Measurements from ENCODE around the gene ZNF681.

- TF ChIP-seq CTCF (IDR thresholded peaks at IDR 0.05) (no peak), POLR2A (IDR thresholded peaks at IDR 0.05) (no peak), POLR2AphosphoS5 (IDR thresholded peaks at IDR 0.05) (no peak), EP300 (IDR thresholded peaks at IDR 0.05) (no peak)
These were observed 18.5 kb upstream of the ZNF681 start for GRCh38 chr19:23777216-23777615.
